Measurements from ENCODE around the gene ZNF786.
"Not testable (repeated sequence)": the region's sequence is repeated elsewhere in the genome, so short reads cannot be mapped to it uniquely, and the experiment has no call there.

ZNF786 gene, protein sequence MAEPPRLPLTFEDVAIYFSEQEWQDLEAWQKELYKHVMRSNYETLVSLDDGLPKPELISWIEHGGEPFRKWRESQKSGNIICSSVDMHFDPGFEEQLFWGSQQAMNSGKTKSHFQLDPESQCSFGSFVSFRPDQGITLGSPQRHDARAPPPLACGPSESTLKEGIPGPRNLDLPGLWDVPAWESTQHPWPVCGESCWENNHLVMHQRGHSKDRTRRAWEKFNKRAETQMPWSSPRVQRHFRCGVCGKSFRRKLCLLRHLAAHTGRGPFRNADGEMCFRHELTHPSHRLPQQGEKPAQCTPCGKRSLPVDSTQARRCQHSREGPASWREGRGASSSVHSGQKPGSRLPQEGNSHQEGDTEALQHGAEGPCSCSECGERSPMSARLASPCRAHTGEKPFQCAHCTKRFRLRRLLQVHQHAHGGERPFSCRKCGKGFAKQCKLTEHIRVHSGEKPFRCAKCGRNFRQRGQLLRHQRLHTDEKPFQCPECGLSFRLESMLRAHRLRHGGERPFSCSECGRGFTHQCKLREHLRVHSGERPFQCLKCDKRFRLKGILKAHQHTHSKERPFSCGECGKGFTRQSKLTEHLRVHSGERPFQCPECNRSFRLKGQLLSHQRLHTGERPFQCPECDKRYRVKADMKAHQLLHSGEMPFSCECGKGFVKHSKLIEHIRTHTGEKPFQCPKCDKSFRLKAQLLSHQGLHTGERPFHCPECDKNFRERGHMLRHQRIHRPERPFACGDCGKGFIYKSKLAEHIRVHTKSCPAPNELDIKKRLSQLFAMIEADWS

DNA sequence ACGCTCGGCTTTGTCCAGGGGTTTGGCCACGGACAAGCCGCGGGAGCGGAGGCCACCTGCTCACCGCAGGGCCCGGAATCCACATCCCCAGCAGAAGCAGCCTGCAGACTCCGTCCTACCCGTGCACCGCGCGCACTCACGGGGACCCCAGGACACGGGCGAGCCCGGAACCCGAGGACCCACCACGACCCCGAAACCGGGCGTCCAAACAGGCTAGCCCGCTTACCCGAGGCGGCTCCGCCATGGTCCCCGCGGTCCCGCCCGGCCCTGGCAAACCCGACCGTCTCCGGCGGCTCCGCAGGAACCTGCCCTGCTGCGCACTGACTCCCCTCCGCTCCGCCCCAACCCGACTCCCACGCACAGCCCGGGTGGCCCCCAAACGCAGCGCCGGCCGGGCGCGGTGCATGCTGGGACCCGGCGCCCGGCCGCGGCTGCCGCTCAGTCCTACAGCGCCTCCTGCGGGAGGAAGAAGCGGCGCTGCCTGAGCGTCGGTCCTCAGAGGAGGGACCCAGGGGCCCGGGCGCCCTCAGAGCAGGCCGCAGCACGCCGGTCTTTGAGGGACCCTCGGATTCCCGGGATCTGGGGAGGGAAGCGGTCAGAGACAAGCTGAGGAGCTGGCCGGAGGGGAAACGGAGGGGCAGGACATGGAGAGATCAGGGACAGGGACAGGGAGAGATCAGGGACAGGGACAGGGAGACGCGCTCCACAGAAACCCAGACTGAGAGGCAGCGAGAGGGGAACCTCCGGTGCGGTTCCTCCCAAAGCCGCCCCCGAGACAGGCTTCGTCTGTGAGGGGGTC, at the start of gene ZNF786:
ZNF786 (minus strand) TSS at position 322 of the 799 bp plus-strand sequence; CDS start at position 244, 78 bp downstream.
- peak; percentile 93 to 94 for DNase-seq (ENCODE audit: low read depth in 2 of 2)

DNA sequence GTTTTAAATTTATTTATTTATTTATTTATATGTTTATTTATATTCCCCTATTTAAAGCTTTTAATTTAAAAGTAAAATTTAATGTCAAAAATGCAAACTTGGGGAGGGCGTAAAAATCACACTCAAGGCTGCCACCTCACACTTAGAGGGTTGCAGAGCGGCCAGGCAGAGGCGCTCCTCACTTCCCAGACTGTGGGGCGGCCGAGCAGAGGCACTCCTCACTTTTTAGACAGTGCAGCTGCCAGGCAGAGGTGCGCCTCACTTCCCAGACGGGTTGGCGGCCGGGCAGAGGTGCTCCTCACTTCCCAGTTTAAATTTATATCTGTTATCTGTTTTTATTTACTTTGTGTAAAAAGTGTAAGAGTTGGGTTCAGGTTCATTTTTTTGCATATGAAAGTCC, 45.6 kb upstream of the ZNF786 start:
- no peak for DNase-seq (ENCODE audit: low read depth in 2 of 2)

DNA sequence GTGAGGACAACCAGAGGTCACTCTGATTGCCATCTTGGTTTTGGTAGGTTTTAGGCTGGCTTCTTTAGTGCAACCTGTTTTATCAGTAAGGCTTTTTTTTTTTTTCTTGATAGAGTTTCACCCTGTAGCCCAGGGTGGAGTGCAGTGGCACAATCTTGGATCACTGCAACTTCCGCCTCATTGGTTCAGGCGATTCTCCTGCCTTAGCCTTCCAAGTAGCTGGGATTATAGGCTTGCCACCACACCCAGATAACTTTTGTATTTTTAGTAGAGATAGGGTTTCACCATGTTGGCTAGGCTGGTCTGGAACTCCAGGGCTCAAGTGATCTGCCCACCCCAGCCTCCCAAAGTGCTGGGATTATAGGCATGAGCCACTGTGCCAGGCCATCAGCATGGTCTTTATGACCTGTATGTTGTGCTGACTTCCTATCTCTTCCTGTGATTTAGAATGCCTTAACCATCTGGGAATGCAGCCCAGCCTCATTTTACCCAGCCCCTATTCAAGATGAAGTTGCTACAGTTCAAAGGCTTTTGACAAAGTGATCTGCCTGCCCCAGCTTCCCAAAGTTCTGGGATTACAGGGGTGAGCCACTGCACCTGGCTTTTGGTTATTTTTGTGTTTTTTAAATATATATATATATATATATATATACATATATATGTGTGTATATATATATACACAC, 42.7 kb upstream of the ZNF786 start:
- DNase-seq (ENCODE audit: low read depth in 2 of 2): no peak

DNA sequence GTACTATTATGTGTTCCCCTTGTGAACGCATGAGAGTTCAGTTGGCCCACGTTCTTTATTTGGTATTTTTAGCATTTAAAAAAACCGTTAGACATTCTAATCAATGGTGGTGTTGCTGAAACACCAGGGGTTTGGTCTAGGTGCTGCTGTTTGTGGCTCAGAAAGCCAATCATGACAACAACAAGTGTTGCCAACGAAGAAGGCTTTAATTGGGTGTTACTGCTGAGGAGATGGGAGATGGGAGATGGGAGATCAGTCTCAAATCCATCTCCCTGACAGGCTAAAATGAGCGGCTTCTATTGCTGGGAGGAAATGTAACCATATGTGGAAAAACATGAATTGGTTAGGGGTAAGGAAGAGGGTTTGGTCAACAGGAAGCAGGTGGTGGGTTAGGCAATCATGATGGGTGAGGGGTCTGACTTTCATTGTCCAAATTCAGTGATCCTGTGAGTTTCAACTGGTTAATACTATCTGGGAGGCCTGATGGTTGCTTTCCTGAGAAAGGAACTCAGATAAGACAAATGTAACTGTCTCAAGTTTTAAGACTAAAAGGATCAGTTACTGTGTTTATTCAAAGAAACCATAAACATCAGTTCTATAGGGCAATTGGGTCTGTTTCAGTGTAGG, 40.2 kb upstream of the ZNF786 start:
- DNase-seq (ENCODE audit: low read depth in 2 of 2): no peak

DNA sequence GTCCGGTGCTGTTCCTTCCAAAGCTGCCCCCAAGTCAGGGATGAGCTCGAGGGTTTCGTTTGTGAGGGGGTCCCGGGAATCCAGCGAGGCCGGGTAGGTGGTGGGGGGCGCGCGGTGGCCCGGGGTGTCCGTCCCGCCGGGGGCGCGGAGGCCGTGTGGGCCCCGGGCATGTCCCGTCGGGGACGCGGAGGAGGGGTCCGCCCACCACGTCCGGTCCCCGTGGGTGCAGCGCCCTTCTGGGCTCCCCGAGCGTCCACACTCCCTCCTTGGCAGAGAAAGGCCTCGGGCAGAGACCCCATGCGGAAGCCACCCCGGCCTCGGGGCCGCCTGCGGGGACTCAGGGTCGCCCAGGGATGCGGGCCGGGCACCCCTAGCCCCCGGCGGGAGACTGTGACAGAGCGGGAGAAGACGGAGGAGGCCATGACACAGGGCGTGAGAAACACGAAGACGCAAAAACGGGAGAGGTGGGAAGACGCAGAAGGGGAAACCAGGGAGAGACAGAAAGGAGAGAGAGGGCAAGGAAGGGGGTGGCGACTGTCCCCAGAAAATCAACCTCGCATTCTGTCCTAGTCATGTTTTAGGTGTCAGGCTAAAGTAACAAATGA, 36.2 kb upstream of the ZNF786 start:
- DNase-seq (ENCODE audit: low read depth in 2 of 2): peak; percentile 62 to 70

DNA sequence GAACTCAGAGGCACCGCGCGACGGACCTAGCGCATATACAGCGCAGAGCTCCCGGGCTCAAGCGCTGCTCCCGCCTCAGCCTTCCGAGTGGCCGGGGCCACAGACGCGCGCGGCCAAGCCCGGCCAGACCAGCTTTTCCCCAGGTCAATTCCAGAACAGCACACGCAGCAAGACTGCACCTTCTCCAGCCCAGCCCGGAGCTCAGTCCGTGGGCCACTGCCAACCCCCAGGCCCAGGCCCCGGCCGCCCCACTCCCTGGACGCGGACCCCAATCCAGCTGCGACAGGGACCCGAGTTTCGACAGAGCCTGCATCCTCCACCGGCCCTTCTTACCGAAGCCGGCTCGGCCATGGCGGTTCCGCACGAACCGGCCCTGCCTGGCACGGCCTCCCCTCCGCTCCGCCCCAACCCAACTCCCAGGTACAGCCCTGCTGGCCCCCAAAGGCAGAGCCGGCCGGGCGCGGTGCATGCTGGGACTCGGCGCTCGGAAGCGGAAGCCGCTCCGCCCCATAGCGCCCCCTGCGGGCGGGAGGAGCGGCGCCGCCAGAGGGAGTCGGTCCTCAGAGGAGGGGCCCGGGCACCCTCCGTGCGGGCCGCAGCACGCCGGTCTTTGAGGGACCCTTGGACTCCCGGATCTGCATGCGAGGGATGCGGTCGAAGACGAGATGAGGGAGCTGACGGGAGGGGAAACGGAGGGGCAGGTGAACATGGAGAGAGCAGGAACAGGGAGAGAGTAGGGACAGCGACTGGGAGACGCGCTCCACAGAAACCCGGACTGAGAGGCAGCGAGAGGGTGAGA, 35.5 kb upstream of the ZNF786 start, which contains the start of gene ZNF425:
ZNF425 (minus strand) TSS at position 462 of the 799 bp plus-strand sequence; CDS start at position 351, 111 bp downstream.
- DNase-seq (ENCODE audit: low read depth in 2 of 2): peak; percentile 92 to 93

DNA sequence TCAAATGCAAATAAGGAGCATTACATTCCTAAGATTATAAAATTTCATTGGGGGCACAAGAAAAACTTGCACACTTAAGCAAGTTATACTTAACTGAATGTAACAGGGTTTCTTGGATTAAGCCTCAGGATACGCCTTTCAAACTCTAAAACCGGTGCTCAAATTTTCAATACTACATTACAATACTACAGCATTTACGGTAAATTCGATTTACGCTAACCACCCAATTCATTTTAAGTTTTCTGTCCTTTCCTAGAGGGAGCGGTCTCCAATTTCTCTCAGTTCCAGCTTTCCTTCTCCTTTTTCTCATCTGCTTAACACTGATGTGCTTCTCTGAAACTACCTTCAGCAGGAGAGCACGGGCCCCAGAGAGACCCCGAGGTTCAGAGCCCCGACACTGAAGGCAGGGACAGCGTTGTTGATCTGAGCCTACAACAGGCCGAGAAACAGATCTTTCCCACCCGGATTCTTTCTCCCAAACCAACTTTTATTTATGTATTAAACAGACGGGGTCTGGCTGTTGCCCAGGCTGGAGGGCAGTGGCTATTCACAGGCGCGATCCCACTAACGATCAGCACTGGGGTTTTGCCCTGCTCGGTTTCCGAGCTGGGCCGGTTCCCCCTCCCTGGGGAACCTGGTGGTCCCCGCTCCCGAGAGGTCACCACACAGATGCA, 34.8 kb upstream of the ZNF786 start:
- no peak for DNase-seq (ENCODE audit: low read depth in 2 of 2)

DNA sequence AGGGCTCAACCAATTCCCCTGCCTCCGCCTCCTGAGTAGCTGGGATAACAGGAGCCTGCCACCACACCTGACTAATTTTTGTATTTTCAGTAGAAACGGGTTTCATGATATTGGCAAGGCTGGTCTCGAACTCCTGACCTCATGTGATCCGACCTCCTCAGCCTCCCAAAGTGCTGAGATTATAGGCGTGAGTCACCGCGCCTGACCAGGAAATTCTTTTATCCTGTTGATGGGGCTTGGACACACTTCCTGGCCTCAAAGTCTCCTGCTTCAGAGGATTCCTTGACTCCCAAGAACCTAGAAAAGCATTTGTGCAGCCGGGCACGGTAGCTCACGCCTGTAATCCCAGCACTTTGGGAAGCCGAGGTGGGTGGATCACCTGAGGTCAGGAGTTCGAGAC, 19.5 kb upstream of the ZNF786 start:
- DNase-seq (ENCODE audit: low read depth in 2 of 2): no peak

DNA sequence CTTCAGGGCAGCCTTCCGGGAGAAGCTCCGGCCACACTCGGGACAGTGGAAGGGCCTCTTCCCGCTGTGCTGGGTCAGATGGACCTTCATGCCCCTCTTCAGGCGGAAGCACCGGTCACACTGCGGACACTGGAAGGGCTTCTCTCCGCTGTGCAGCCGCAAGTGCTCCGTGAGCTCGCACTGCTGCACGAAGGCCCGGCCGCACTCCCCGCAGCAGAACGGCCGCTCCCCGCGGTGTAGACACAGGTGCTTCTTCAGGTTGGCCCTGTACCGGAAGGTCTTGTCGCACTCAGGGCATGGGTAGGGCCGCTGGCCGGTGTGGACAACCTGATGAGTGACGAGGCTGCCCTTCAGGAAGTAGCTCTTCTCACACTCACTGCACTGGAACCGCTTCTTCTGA, 14.2 kb upstream of the ZNF786 start:
- DNase-seq (ENCODE audit: low read depth in 2 of 2): no peak

DNA sequence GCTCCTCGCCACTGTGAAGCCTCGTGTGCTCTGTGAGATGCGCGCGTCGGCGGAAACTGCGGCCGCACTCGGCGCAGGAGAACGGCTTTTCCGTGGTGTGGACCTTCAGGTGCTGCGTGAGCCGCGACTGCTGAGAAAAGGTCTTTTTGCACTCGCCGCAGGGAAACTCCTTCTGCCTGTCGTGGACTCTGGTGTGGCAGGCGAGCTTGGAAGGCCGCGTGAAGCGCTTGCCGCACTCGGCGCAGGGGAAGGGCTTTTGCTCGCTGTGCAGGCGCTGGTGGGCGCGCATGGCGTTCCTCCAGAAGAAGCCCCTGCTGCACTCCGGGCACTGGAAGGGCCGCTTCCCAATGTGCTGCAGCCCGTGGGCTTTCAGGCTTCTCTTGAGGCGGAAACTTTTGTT, 13.7 kb upstream of the ZNF786 start:
- DNase-seq (ENCODE audit: low read depth in 2 of 2): no peak

DNA sequence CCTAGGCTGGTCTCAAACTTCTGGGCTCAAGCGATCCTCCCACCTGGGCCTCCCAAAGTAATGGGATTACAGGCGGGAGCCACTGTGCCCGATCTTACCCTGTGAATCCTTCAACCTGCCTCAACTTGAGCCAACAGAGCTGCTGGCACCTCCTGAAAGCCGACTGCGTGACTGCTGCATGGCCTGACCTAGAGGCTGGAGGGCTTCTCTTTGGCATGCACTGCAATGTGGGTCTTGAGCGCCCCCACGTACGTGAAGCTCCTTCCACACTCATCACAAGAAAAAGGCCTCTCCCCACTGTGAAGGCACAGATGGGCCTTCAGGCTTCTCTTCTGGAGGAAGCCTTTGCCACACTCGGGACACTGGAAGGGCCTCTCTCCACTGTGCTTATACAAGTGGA, 12.9 kb upstream of the ZNF786 start:
- no peak for DNase-seq (ENCODE audit: low read depth in 2 of 2)

DNA sequence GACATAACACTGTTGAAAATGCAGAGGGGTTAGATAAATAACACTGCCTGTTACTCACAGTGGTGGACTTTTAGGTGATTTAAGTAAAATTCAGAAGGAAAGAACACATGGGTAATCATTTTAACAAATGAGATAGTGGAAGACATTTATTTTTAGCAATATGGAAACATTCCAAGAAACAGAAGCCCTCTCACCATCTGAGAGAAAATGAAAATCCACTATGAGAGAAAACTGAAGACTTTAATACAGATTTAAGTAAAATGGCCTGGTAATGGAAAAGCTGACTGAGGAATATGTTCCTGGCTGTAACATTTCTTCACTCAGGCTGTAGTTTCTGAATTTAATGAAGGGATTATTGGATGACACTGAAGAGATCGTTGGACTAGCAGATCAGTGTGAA, 12.1 kb upstream of the ZNF786 start:
- no peak for DNase-seq (ENCODE audit: low read depth in 2 of 2)

DNA sequence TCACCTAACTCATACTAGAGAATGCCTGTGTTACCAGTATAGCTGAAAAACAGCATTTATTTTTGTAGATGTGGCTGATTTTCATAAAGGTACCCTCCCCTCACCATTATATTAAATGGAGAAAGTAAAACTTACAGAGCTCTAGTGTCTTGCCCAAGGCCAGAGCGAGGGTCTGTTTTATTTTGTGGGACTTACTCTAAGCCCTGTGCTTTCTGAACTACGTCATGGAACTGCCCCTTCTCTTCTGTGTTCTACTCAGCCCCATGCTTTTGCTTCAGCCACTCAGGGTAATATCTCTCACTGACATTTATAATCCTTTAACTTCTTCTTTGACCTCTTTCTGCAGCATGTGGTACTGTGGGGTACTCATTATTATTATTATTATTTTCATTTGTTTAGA, 10.3 kb upstream of the ZNF786 start:
- DNase-seq (ENCODE audit: low read depth in 2 of 2): no peak

DNA sequence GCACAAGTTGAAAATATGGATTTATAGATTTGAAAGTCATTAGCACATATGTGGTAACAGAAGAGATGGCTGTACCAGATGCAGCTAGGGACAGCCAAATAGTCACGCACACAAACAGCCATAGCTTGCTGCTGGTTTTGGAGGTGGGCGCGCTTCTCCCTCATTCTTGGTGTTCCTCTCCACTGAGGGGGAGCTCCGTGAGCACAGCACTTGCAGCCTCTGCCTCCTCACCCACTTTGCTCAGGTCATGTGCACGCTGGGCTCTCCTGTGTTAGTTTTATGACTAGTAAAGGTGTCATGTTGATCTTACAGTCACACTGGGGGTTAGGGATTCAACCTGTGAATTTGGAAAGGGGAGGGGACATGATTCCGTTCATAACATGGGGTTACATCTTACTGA, 8.5 kb upstream of the ZNF786 start:
- DNase-seq (ENCODE audit: low read depth in 2 of 2): no peak

DNA sequence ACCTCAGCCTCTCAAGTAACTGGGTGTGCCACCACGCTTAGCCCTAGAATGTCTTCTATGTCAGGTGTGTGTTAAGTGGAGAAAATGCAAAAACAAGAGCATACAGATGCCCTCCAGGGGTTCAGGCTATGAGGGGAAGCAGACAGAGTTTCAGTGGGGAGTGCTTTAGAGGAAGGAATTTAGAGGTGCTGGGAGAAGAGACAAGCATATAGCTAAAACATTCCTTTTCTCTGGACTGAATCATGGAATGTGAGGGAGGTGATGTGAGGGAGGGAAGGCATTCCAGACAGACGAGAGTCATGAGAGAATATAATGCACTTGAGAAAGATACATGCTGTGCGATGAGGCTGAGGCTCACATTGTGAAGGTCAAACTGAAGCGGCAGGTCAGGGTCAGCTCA, 6.6 kb upstream of the ZNF786 start:
- DNase-seq (ENCODE audit: low read depth in 2 of 2): no peak

DNA sequence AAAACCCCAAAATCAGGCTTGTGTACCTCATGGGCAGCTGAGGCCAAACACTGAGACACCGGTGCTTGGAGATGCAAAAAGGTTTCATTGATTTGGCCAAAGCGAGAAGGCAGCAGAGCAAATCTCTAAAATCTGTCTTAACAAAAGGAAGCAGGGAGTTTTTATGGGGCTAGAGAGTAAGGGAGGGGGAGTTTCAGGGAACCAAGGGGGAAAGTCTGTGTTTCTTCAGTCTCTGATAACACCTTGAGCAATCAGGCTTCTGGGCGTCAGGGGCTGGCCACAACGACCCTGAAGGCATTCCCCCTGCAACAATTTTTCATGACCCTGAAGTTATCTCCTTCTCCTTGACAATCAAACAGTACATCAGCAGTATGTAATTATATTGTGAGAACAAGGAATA, 2.7 kb upstream of the ZNF786 start:
- DNase-seq (ENCODE audit: low read depth in 2 of 2): no peak

DNA sequence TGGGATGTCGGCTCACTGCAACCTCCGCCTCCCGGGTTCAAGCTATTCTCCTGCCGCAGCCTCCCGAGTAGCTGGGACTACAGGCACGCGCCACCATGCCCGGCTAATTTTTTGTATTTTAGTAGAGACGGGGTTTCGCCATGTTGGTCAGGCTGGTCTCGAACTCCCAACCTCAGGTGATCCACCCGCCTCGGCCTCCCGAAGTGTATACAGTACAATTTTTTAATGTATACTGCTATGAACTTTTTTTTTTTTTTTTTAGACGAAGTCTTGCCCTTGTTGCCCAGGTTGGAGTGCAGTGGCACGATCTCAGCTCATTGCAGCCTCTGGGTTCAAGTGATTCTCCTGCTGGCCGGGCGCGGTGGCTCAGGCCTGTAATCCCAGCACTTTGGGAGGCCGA, 1.7 kb upstream of the ZNF786 start:
- DNase-seq (ENCODE audit: low read depth in 2 of 2): not testable (repeated sequence)

DNA sequence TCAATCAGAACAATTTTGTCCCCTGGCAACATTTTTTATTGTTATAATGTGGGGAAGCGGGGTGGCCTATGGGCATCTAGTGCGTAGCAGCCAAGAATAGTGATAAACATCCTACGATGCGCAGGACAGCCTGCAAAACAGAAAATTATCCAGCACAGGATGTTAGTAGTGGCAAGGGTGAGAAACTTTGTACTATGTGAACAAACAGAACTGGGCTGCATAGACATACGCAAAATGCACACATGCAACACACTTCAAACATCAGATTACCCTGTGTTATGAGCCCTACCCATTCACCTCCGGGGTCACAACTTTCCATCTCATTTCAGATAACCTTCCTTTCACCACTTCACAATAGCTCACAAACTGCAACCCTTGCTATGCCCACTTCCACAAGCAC, 3.1 kb downstream of the ZNF786 start:
- no peak for DNase-seq (ENCODE audit: low read depth in 2 of 2)

DNA sequence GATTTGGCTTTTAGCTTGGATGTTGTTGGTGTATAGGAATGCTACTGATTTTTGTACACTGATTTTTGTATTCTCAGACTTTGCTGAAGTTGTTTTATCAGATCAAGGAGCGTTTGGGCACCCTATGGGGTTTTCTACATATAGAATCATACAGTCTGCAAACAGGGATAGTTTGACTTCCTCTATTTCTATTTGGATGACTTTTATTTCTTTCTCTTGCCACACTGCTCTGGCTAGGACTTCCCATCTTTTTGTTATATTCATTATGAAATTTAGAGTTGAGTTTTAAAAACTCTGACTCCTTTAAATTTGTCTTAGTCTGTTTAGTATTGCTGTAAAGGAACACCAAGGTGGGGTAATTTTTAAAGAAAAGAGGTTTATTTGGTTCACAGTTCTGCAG, 4.7 kb downstream of the ZNF786 start:
- no peak for DNase-seq (ENCODE audit: low read depth in 2 of 2)

Data from stimulated activated CD8-positive, alpha-beta memory T cell treated with anti-CD3 and anti-CD28 coated beads, Interleukin-15, amount 100 ng/mL, for 48 hours (primary cell).